H1 (cell line): ENCODE measurements around the gene ZNF644.

Source experiments
- CBX8 ChIP-seq: fragments of 300-800, 300-1000 bp; sonication (generic); IDR thresholded peaks from 2 replicates; pipeline ENCODE4 v1.7.1; 2016; ENCODE audit warnings: low read depth, low read length, borderline replicate concordance
- CTCF ChIP-seq, 3 experiments: IDR thresholded peaks; 1 replicate in 2 of 3; 2 replicates in 1 of 3; pipeline versions ENCODE4 v1.5.1 to v1.6.1; 2011; ENCODE audit warnings: low read length in 3 of 3, mild to moderate bottlenecking in 3 of 3, inconsistent platforms in 2 of 3, low read depth in 1 of 3, moderate library complexity in 1 of 3; ENCODE audit not compliant: insufficient read depth in 1 of 3; ENCODE audit errors: control extremely low read depth in 1 of 3
- EP300 ChIP-seq, 2 experiments: IDR thresholded peaks; 1 replicate in 1 of 2; 2 replicates in 1 of 2; pipeline ENCODE4 v1.6.1; 2011 to 2012; ENCODE audit warnings: low read depth in 2 of 2, low read length in 2 of 2, mild to moderate bottlenecking in 2 of 2, borderline replicate concordance in 1 of 2, inconsistent platforms in 1 of 2, moderate library complexity in 1 of 2
- EZH2 ChIP-seq: fragments of 200-600 bp; sonication (generic); IDR thresholded peaks from 2 replicates; pipeline ENCODE4 v1.7.1; 2012; ENCODE audit warnings: low read depth, mild to moderate bottlenecking, moderate library complexity, low read length, inconsistent platforms; ENCODE audit not compliant: severe bottlenecking
- GABPA ChIP-seq: IDR thresholded peaks from 2 replicates; pipeline ENCODE4 v1.6.1; 2011; ENCODE audit warnings: mild to moderate bottlenecking, low read length, moderate library complexity, borderline replicate concordance; ENCODE audit not compliant: insufficient read depth
- MAFK ChIP-seq: IDR thresholded peaks from 2 replicates; pipeline ENCODE4 v1.6.1; 2012; ENCODE audit warnings: low read depth, mild to moderate bottlenecking, improper control_type of control experiment, low read length
- POLR2A ChIP-seq, 2 experiments: IDR thresholded peaks; 1 replicate in 1 of 2; 2 replicates in 1 of 2; pipeline ENCODE4 v1.6.1; 2011; ENCODE audit warnings: low read depth in 2 of 2, low read length in 2 of 2, mild to moderate bottlenecking in 2 of 2; ENCODE audit errors: control extremely low read depth in 1 of 2
- TCF12 ChIP-seq: IDR thresholded peaks from 2 replicates; pipeline ENCODE4 v1.6.1; 2011; ENCODE audit warnings: low read depth, mild to moderate bottlenecking, low read length

- TF ChIP-seq EZH2 = no peak
- peak in 1 of 2 experiments; percentile 14; a peak in 1 of 3 replicates for TF ChIP-seq POLR2A (IDR thresholded peaks at IDR 0.05; ENCODE audit: control extremely low read depth in 1 of 2, low read depth in 2 of 2, low read length in 2 of 2)
- no peak for TF ChIP-seq MAFK
- peak in 2 of 3 experiments; percentile 8 to 53; a peak in 2 of 4 replicates for TF ChIP-seq CTCF (IDR thresholded peaks at IDR 0.05; ENCODE audit: control extremely low read depth in 1 of 3, insufficient read depth in 1 of 3, low read depth in 1 of 3, low read length in 3 of 3)
- TF ChIP-seq EP300 (IDR thresholded peaks at IDR 0.05; ENCODE audit: borderline replicate concordance in 1 of 2, low read depth in 2 of 2, low read length in 2 of 2) = no peak
- no peak for TF ChIP-seq CBX8
- no peak for TF ChIP-seq TCF12
- no peak for TF ChIP-seq GABPA
These were observed 3.8 kb downstream of the ZNF644 start for GRCh38 chr1:91018006-91018405.
